ENCODE data around the gene DOCK1.

DOCK1 gene

GRCh38 chr10:127458016-127458810, 553.0 kb downstream of the DOCK1 start:
- DNase-seq (ENCODE audit: low read depth in 2 of 2), result no peak

DNA sequence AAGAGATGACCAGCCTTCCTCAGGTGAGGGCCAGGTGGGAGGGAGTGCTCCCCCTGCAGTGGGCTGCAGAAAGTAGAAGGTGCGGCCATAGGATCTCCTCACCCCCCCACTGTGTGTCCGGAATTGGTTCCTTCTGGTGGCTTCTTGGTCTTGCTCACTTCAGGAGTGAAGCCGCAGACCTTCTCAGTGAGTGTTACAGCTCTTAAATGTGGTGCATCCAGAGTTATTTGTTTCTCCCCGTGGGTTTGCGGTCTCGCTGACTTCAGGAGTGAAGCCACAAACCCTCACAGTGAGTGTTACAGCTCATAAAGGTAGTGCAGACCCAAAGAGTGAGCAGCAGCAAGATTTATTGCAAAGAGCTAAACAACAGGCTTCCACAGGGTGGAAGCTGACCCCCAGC, 553.6 kb downstream of the DOCK1 start:
- DNase-seq (ENCODE audit: low read depth in 2 of 2), result no peak

- no peak for DNase-seq (ENCODE audit: low read depth in 2 of 2)
Measured at GRCh38 chr10:127459918-127460317, 554.7 kb downstream of the DOCK1 start.

GRCh38 chr10:127462643-127463295, 557.5 kb downstream of the DOCK1 start:
- DNase-seq (ENCODE audit: low read depth in 2 of 2), result no peak

DNA sequence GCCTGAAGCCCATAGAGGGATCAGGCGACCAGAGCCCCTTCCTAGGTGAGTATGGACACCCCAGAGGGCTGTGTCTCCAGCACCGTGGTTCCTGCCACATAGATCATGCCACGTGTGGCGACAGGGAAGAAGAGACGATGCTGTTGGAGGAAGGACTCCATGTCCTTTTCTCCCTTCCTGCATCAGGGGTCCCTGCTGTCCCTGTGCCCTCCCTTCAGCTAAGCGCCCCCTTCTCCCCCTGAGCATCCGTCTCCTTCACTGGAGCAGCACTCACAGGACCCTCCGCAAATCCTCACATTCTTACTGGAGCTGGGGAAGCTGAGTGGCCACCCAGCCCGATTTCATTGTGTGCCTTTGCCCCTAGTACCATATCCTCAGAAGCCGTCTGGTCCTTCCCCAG, 558.3 kb downstream of the DOCK1 start:
- no peak for DNase-seq (ENCODE audit: low read depth in 2 of 2)

GRCh38 chr10:127464561-127464960, 559.3 kb downstream of the DOCK1 start:
- DNase-seq (ENCODE audit: low read depth in 2 of 2), result no peak

DNA sequence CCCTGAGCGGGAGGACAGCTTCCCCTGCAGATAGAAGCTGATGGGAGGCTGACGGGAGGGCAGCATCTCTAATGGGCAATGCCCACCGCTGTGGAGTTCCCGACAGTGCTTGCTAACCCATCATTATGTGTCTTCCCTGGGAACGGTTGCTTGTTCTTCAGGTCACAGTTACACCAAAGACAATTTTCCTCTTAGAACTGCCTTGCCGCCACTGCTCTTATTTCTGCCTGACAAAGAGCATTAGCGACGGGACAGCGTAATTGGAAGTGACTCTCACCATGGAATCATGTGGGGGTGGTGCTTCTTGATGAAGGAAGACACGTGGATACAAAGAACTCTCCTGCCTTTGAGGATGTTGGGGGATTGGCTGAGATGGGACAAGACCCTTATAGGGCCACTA, 562.6 kb downstream of the DOCK1 start:
- DNase-seq (ENCODE audit: low read depth in 2 of 2), result no peak

DNA sequence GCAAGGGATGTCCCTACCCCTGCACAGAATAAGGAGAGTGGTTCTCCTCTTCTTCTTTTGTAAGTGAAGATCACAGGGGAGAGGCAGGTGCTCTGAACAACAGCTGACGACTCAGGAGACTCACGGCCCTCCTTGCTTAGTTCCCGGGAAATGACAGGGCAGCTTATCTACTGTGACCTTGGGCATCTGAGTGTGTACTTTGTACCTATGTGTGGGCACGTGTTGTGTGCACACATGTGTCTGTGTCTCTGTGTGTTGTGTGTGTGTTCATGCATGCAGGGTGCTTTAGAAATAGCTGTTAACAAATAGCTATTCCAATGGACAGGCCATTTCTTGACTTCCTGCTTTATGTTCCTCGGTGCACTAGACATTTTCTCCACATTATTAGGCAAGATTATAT, 563.4 kb downstream of the DOCK1 start:
- no peak for DNase-seq (ENCODE audit: low read depth in 2 of 2)

DNA sequence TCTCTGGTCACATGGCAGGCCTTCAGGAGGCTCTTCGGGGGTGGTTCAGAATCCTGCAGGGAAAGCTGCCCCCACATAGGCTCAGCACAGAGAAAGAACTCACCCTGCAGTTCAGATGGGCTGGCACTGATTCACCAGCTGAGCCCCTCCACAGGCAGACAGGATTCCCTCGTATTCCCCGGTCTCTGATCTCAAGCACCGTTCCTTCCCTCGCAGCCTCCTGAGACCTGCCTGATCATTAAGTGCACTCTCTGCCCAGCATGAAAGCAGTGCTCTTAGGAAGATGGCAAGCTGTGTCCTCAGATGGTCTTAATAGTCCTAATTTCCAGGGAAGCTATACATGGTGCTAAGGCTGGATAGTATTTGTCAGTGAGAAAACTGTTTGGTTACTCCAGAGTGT, 565.7 kb downstream of the DOCK1 start:
- no peak for DNase-seq (ENCODE audit: low read depth in 2 of 2)

DNA sequence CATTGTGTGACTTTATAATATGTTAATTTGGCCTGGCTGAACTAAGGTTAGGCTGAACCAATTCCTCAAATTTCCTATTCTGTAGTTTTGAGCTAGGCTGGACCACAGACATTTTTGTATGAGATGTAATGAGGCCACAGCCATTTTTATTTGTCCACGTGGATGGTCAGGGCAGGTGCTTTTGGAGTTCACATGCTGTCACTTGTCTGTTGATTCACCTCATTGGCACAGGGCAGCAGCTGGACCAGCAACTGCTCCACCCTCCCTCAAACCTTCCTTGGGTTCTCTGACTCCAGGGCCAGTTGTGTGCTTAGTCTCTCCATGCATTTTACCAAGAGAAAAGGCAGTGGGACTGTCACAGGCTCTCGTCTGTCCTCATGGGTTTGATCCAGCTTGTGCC, 567.7 kb downstream of the DOCK1 start:
- DNase-seq (ENCODE audit: low read depth in 2 of 2), result no peak

DNA sequence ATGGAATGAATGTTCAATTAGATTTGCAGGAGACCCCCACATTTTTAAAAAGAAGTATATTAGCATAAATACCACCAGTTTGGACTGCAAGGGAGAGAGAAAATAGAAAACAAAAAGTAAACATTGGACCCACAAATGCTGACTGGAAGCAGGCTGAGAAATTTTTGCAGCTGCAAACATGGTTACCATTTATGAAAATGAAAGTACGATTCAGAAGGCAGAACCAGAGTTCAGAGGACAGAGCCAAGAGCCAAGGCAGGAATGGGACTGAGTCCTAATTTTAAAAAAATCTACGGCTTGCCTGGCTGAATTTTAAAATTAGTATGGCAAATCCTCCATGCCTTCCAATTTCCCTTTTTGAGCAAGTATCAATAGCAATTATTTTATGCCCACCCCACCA, 569.3 kb downstream of the DOCK1 start:
- no peak for DNase-seq (ENCODE audit: low read depth in 2 of 2)

DNA sequence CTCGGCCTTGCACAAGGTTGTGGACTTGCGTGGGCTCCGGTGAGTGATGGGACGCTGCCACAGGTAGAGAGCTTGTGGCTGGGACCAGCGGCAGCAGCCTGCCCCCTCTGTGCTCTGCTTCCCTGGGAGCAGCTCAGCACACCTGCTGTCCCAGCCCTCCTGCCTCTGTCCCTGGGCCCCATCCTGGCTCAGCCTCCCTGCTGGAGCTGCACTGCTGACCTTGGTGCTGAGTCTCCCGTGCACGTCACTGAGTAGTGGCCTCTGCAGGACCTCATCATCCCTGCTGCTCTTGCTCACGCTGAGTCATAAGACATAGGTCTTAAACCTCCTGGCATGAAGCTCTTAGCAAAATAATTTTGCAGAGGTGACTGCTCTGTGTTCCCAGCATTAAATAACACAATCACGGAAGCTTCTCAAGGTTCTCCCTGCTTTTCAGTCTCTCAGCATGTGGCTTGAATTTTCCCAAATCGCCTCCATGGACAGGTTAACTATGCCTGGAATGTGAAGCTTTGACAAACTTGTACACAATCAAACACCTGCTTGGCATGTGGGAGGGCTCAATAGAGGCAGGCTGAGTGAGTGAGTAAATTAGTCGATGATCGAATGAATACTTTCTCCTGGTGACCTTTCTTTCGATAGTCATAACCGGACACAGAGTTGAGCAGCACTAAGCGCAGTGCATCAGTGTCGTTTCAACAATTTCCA, 580.1 kb downstream of the DOCK1 start:
- DNase-seq (ENCODE audit: low read depth in 2 of 2), result no peak

DNA sequence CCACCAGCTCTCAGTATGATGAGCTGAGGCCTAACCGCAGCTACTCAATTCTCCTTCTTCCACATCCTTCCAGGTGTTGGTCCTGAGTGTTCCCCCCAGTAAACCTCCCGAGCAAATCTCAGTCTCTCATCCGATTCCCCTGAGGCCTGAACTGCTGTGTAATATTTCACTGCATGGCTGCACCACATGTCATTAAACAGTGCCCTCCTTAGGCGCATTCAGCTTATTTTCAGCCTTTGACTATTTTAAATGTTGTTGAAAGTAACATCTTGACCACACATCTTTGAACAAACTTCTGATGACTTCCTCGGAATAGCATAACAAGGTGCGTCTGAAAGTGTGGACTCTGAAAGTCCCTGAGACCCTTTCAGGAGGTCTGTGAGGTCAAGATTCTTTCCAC, 581.1 kb downstream of the DOCK1 start:
- no peak for DNase-seq (ENCODE audit: low read depth in 2 of 2)

DNA sequence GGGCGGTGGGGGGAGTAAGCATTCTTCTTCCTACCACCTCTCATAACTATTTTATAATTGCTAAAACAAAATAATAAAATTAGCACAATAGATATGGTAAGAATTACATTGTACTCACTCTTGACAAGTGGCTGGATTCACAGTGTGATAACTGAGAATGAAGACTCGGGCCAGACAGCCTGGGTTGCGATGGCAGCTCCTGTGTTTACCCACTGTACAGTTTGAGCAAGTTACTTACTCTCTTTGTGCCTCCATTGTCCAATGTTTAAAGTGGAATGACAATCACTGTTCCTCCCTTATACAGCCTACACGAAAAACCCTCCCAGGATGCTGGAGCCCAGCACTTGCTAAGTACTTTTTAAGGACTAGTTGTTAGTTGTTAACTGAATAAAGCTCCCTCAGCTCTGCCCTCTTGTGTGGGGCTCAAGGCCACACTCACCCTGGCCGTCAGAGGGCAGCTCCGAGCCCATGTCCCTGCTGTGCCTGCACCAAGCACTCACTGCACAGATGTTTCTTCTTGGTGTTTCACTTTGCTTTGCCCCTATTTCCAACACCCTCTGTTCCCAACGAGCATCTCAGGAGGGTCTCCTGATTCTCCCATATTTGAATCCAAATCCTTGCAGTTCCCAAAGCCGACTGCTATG, 587.5 kb downstream of the DOCK1 start:
- no peak for DNase-seq (ENCODE audit: low read depth in 2 of 2)

DNA sequence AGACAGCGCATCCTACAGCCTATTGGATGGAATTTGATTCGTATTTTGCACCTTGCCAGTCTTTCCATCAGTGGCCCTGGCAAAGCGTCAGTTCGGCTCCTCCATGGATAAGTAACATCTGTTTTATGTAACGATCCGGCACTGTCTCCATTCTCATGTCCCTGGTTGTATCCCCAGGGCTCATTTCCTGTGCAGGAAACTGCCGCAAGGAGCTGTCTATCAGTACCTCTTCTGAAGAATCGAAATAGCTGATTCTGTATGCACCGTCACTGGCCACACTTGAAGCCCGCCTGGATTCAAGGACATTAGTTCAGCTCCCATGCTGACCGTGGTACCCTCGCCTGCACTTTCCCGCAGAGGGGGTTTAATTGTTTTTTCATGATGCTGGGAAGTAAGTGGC, 590.8 kb downstream of the DOCK1 start:
- DNase-seq (ENCODE audit: low read depth in 2 of 2), result no peak

- no peak for DNase-seq (ENCODE audit: low read depth in 2 of 2)
Measured at GRCh38 chr10:127497685-127498084, 592.5 kb downstream of the DOCK1 start.

DNA sequence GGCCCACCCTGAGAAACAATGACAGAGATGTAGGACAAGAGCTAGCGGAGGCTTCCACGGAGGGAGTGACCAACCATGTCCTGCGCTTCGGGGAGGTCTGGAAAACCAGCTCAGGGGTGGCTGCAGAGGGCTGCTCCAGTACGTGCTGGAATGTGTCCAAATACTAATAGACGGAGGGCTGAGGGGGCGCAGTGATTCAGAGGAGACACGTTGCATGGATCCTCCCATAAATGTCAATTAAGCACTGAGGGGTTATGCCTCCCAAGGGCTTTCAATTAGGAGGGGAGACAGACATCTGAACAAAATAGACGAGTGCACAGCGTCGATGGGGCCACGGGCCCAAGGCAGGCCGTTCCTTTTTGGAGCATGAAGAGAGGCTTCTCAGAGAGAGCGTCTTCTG, 592.9 kb downstream of the DOCK1 start:
- no peak for DNase-seq (ENCODE audit: low read depth in 2 of 2)

- DNase-seq (ENCODE audit: low read depth in 2 of 2), result no peak
Measured at GRCh38 chr10:127500127-127500526, 594.9 kb downstream of the DOCK1 start.

Data from stimulated activated CD8-positive, alpha-beta memory T cell treated with anti-CD3 and anti-CD28 coated beads, Interleukin-7, amount 100 ng/mL, for 1 hour (primary cell).